Hepatocyte (in vitro differentiated cells): ENCODE results near the gene TMEM178A. TPM values are rescaled to one million over a fixed set of nuclear protein-coding genes. Genes with fewer than 3 reads are reported as not detected.

Source experiments
- DNase-seq: peaks from one replicate; pipeline ENCODE4 v3.0.0-alpha.2; 2016; ENCODE audit warnings: low spot score
- H2AFZ ChIP-seq: fragments of 200-600 bp; sonication (generic); 2 replicates; pipeline ENCODE4 v1.6.0; 2016; ENCODE audit warnings: antibody characterized with exemption, mild to moderate bottlenecking
- H3K27ac ChIP-seq: fragments of 200-600 bp; sonication (generic); 2 replicates; pipeline ENCODE4 v1.5.1; 2016; ENCODE audit warnings: mild to moderate bottlenecking
- H3K27me3 ChIP-seq: fragments of 200-600 bp; sonication (generic); 2 replicates; pipeline ENCODE4 v1.6.1; 2016
- H3K36me3 ChIP-seq: fragments of 200-600 bp; sonication (generic); replicated peaks from 2 replicates; pipeline ENCODE4 v1.5.1; 2016; ENCODE audit warnings: low read depth; ENCODE audit not compliant: insufficient read depth
- H3K4me1 ChIP-seq: fragments of 200-600 bp; sonication (generic); 2 replicates; pipeline ENCODE4 v1.5.1; 2016; ENCODE audit warnings: mild to moderate bottlenecking, moderate library complexity; ENCODE audit not compliant: insufficient read depth
- H3K4me2 ChIP-seq: fragments of 200-600 bp; sonication (generic); 2 replicates; pipeline ENCODE4 v1.6.0; 2016
- H3K4me3 ChIP-seq: fragments of 200-600 bp; sonication (generic); 2 replicates; pipeline ENCODE4 v1.5.1; 2016; ENCODE audit warnings: mild to moderate bottlenecking
- H3K79me2 ChIP-seq: fragments of 200-600 bp; sonication (generic); 2 replicates; pipeline ENCODE4 v1.6.0; 2017; ENCODE audit warnings: mild to moderate bottlenecking
- H3K9me2 ChIP-seq: fragments of 200-600 bp; sonication (generic); replicated peaks from 2 replicates; pipeline ENCODE4 v1.6.0; 2017; ENCODE audit warnings: mild to moderate bottlenecking; ENCODE audit not compliant: insufficient read depth
- H3K9me3 ChIP-seq: fragments of 200-600 bp; sonication (generic); 2 replicates; pipeline ENCODE4 v1.5.1; 2016; ENCODE audit warnings: low read depth, mild to moderate bottlenecking
- H4K20me1 ChIP-seq: fragments of 200-600 bp; sonication (generic); 2 replicates; pipeline ENCODE4 v1.6.0; 2016; ENCODE audit warnings: mild to moderate bottlenecking; ENCODE audit not compliant: insufficient read depth, poor library complexity, severe bottlenecking
- CTCF ChIP-seq: fragments of 200-600 bp; sonication (generic); IDR thresholded peaks from 2 replicates; pipeline ENCODE4 v1.5.1; 2016; ENCODE audit warnings: antibody characterized with exemption, mild to moderate bottlenecking; ENCODE audit not compliant: poor library complexity
- EZH2 ChIP-seq: fragments of 200-600 bp; sonication (generic); IDR thresholded peaks from 2 replicates; pipeline ENCODE4 v1.6.1; 2016; ENCODE audit warnings: antibody characterized with exemption, mild to moderate bottlenecking, borderline replicate concordance
- EZH2phosphoT487 ChIP-seq: fragments of 200-600 bp; sonication (generic); IDR thresholded peaks from one replicate; pipeline ENCODE4 v1.6.1; 2018; ENCODE audit warnings: antibody characterized with exemption, mild to moderate bottlenecking, low read depth, moderate library complexity; ENCODE audit not compliant: unreplicated experiment, severe bottlenecking
- WGBS: methylation state at CpG from one replicate; pipeline ENCODE4 v1.1.6; 2016; ENCODE audit warnings: low lambda C conversion rate; ENCODE audit errors: missing lambda C conversion rate; 5-methylcytosine and 5-hydroxymethylcytosine counted together
- polyA plus RNA-seq: library from polyadenylated mRNA; unstranded; fragments of >200 nt; fragmentation: Nextera tagmentation; extraction: Ambion mirVana; gene quantifications from 2 replicates; pipeline ENCODE4 v1.2.1, GENCODE V29; 2016
- total RNA-seq: library from RNA; depleted of rRNA; stranded (reverse); fragments of >200 nt; gene quantifications from 2 replicates; pipeline ENCODE4 v1.2.3, GENCODE V29; 2014

Gene TMEM178A
- total and polyA plus RNA-seq, 2 experiments from 2014 or later, result 3.9 to 6.6 TPM

GRCh38 chr2:39686456-39686855 is 20.7 kb downstream of the TMEM178A start:
- 64% methylated on average over 4 of the region's 6 CpGs for WGBS
- Histone ChIP-seq H3K27ac (no peak overlapping the region), H3K4me1 (no peaks in the 10 kb centered on the region), H2AFZ (no peak overlapping the region), H4K20me1 (no peaks in the 10 kb centered on the region), H3K4me2 (no peak overlapping the region), H3K27me3 (no peaks in the 10 kb centered on the region), H3K9me3 (no peaks in the 10 kb centered on the region), H3K79me2 (no peaks in the 10 kb centered on the region), H3K36me3 (no peaks in the 10 kb centered on the region), H3K4me3 (no peak overlapping the region), H3K9me2 (no peaks in the 10 kb centered on the region)
- no peak for DNase-seq
- no peak for TF ChIP-seq EZH2
- TF ChIP-seq CTCF, result no peak
- TF ChIP-seq EZH2phosphoT487, result no peak

- no peak for DNase-seq
- TF ChIP-seq EZH2 (no peak), CTCF (no peak), EZH2phosphoT487 (no peak)
- Histone ChIP-seq H3K79me2 (no peaks in the 10 kb centered on the region), H3K4me1 (no peaks in the 10 kb centered on the region), H2AFZ (no peak overlapping the region), H3K4me2 (no peak overlapping the region), H3K4me3 (no peak overlapping the region), H3K27me3 (no peaks in the 10 kb centered on the region), H4K20me1 (no peaks in the 10 kb centered on the region), H3K9me2 (no peaks in the 10 kb centered on the region), H3K9me3 (no peaks in the 10 kb centered on the region), H3K27ac (no peak overlapping the region), H3K36me3 (no peaks in the 10 kb centered on the region)
- 33% methylated on average over 2 of the region's 2 CpGs for WGBS
These were observed 22.5 kb downstream of the TMEM178A start for GRCh38 chr2:39688181-39688580.

- H3K9me3 ChIP-seq, result no peaks in the 10 kb centered on the region
- no peaks in the 10 kb centered on the region for H3K79me2 ChIP-seq
- no peak overlapping the region for H2AFZ ChIP-seq
- H4K20me1 ChIP-seq, result no peaks in the 10 kb centered on the region
- H3K4me1 ChIP-seq, result no peaks in the 10 kb centered on the region
- no peak for DNase-seq
- H3K4me2 ChIP-seq, result no peak overlapping the region
- H3K9me2 ChIP-seq, result no peaks in the 10 kb centered on the region
- H3K27me3 ChIP-seq, result no peaks in the 10 kb centered on the region
- H3K4me3 ChIP-seq, result no peak overlapping the region
- 100% methylated on average over 1 of the region's 1 CpG for WGBS
- no peaks in the 10 kb centered on the region for H3K36me3 ChIP-seq
- H3K27ac ChIP-seq, result no peak overlapping the region
- TF ChIP-seq EZH2phosphoT487 (no peak), EZH2 (no peak), CTCF (no peak)
These were observed 23.6 kb downstream of the TMEM178A start for GRCh38 chr2:39689272-39689841.
